ENCODE results near the gene PRR33.

PRR33 gene

DNA sequence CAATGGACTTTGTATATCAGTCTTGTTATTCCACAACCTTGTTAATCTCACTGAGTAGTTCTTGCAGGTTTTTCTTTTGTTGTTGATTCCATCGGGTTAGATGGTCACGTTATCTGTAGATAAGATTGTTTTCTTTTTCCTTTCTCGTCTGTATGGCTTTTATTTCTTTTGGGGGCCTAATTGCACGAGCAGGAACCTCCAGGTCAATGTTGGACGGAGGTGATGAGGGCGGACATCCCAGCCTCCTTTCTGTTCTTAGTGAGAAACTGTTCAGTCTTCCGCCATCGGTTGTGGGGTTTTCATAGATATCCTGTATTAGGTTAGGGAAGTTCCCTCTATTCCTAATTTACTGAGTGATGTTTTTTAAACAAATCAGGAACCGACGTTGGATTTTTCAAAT is 4.8 kb upstream of the PRR33 start:
- DNase-seq (ENCODE audit: extremely low read depth, insufficient read length): no peak
- TF ChIP-seq, protein P1, sequence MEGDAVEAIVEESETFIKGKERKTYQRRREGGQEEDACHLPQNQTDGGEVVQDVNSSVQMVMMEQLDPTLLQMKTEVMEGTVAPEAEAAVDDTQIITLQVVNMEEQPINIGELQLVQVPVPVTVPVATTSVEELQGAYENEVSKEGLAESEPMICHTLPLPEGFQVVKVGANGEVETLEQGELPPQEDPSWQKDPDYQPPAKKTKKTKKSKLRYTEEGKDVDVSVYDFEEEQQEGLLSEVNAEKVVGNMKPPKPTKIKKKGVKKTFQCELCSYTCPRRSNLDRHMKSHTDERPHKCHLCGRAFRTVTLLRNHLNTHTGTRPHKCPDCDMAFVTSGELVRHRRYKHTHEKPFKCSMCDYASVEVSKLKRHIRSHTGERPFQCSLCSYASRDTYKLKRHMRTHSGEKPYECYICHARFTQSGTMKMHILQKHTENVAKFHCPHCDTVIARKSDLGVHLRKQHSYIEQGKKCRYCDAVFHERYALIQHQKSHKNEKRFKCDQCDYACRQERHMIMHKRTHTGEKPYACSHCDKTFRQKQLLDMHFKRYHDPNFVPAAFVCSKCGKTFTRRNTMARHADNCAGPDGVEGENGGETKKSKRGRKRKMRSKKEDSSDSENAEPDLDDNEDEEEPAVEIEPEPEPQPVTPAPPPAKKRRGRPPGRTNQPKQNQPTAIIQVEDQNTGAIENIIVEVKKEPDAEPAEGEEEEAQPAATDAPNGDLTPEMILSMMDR (IDR thresholded peaks at IDR 0.05; ENCODE audit: insufficient read depth, low read length, poor library complexity, severe bottlenecking): no peak
- H3K36me3 ChIP-seq (ENCODE audit: control insufficient read depth, insufficient read depth, low read length): no peaks in the 10 kb centered on the region; the same call in 1 of the 2 replicates
- H3K27me3 ChIP-seq (replicated peaks; ENCODE audit: control insufficient read depth, insufficient read depth, low read length): no peaks in the 10 kb centered on the region; the same call in 1 of the 2 replicates
- H3K4me3 ChIP-seq (replicated peaks; ENCODE audit: low read depth, low read length): no peak overlapping the region

GRCh38 chr11:1894759-1895158 is 3.1 kb upstream of the PRR33 start:
- no peak overlapping the region for H3K4me3 ChIP-seq (replicated peaks; ENCODE audit: low read depth, low read length)
- DNase-seq (ENCODE audit: extremely low read depth, insufficient read length): no peak
- TF ChIP-seq, protein P1 (IDR thresholded peaks at IDR 0.05; ENCODE audit: insufficient read depth, low read length, poor library complexity, severe bottlenecking): no peak
- H3K36me3 ChIP-seq (ENCODE audit: control insufficient read depth, insufficient read depth, low read length): peaks cover 1% of the 10 kb centered on the region; the same call in 1 of the 2 replicates
- no peaks in the 10 kb centered on the region; the same call in 1 of the 2 replicates for H3K27me3 ChIP-seq (replicated peaks; ENCODE audit: control insufficient read depth, insufficient read depth, low read length)

DNA sequence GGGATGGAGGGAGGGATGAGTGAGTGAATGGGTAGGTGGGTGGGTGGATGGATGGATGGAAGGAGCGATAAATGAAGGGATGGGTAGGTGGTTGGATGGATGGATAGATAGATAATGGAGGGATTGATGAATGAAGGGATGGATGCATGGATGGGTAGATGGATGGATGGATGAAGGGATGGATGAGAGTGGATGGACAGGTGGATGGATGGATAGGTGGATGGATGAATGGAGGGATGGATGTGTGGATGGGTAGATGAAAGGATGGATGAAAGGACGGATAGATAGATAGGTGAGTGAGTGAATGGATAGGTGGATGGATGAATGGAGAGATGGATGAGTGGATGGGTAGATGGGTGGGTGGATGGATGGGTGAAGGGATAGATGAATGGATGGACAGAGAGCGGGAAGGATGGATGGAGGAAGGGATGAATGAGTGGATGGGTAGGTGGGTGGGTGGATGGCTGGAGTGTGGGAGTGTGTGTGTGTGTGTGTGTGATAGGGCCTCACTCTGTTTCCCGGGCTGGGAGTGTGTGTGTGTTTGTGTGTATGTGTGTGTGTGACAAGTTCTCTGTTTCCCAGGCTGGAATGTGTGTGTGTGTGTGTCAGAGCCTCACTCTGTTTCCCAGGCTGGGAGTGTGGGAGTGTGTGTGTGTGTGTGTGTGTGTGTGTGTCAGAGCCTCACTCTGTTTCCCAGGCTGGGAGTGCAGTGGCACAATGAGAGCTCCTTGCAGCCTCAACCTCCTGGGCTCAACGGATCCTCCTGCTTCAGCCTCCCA is 2.1 kb upstream of the PRR33 start:
- DNase-seq (ENCODE audit: extremely low read depth, insufficient read length): no peak
- no peak overlapping the region for H3K4me3 ChIP-seq (replicated peaks; ENCODE audit: low read depth, low read length)
- H3K27me3 ChIP-seq (replicated peaks; ENCODE audit: control insufficient read depth, insufficient read depth, low read length): no peaks in the 10 kb centered on the region; the same call in 1 of the 2 replicates
- peaks cover 3% of the 10 kb centered on the region for H3K36me3 ChIP-seq (ENCODE audit: control insufficient read depth, insufficient read depth, low read length)
- TF ChIP-seq, protein P1 (IDR thresholded peaks at IDR 0.05; ENCODE audit: insufficient read depth, low read length, poor library complexity, severe bottlenecking): no peak

- TF ChIP-seq, protein P1 (IDR thresholded peaks at IDR 0.05; ENCODE audit: insufficient read depth, low read length, poor library complexity, severe bottlenecking): no peak
- peaks cover 15% of the 10 kb centered on the region for H3K36me3 ChIP-seq (ENCODE audit: control insufficient read depth, insufficient read depth, low read length)
- no peak overlapping the region for H3K4me3 ChIP-seq (replicated peaks; ENCODE audit: low read depth, low read length)
- H3K27me3 ChIP-seq (replicated peaks; ENCODE audit: control insufficient read depth, insufficient read depth, low read length): no peaks in the 10 kb centered on the region; the same call in 1 of the 2 replicates
- no peak for DNase-seq (ENCODE audit: extremely low read depth, insufficient read length)
Measured at GRCh38 chr11:1892558-1892957, 863 bp upstream of the PRR33 start.

GRCh38 chr11:1892116-1892515 is 421 bp upstream of the PRR33 start:
- TF ChIP-seq, protein P1 (IDR thresholded peaks at IDR 0.05; ENCODE audit: insufficient read depth, low read length, poor library complexity, severe bottlenecking): no peak
- no peaks in the 10 kb centered on the region for H3K27me3 ChIP-seq (replicated peaks; ENCODE audit: control insufficient read depth, insufficient read depth, low read length)
- H3K36me3 ChIP-seq (ENCODE audit: control insufficient read depth, insufficient read depth, low read length): peaks cover 19% of the 10 kb centered on the region
- H3K4me3 ChIP-seq (replicated peaks; ENCODE audit: low read depth, low read length): no peak overlapping the region
- DNase-seq (ENCODE audit: extremely low read depth, insufficient read length): no peak

All from GM06990 (cell line).